ENCODE measurements around the gene HOOK1.

The HOOK1 gene

DNA sequence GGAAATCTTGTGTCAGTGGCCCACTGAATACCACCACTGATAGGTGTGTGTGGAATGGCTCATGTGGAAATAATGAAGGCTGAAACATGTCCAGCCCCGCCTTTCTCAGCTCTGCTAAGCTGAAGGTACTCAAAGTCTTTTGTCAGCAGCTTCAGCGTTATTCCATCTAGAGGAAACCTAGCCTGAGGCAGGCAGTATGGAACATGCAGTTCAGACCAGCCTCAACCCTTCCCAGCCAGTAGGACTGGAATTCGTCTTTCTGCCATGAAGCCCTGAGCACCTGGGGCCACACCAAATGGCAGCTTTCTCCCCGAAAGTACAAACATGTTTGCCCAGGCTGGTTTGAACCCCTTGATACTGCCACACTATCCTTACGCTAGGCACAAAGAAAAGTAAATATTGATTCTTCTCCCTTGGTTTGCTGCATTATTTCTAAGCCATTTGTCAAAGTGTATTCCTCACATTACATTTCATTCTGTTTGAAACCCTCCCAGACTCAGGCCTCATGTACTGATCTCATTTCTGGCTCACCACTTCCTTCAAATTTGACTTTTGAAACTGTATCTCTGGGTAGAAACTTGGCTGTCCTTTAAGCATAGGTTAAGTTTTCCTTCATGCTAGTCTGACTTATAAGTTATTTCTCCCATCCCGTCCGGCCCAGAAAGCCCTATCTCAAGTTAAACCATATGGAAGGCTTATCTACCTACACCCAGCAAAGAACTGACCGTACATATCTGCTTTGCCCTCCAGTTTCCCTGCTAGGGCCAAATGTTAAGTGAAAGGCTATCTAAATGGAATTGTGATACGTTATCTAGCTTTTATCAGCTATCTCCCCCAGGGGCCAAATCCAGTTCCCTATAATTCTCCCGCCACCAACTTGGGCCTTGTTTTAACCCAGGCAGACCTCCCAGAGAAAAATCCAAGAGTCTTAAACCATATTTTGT is 45.7 kb upstream of the HOOK1 start:
- TF ChIP-seq, protein P1, sequence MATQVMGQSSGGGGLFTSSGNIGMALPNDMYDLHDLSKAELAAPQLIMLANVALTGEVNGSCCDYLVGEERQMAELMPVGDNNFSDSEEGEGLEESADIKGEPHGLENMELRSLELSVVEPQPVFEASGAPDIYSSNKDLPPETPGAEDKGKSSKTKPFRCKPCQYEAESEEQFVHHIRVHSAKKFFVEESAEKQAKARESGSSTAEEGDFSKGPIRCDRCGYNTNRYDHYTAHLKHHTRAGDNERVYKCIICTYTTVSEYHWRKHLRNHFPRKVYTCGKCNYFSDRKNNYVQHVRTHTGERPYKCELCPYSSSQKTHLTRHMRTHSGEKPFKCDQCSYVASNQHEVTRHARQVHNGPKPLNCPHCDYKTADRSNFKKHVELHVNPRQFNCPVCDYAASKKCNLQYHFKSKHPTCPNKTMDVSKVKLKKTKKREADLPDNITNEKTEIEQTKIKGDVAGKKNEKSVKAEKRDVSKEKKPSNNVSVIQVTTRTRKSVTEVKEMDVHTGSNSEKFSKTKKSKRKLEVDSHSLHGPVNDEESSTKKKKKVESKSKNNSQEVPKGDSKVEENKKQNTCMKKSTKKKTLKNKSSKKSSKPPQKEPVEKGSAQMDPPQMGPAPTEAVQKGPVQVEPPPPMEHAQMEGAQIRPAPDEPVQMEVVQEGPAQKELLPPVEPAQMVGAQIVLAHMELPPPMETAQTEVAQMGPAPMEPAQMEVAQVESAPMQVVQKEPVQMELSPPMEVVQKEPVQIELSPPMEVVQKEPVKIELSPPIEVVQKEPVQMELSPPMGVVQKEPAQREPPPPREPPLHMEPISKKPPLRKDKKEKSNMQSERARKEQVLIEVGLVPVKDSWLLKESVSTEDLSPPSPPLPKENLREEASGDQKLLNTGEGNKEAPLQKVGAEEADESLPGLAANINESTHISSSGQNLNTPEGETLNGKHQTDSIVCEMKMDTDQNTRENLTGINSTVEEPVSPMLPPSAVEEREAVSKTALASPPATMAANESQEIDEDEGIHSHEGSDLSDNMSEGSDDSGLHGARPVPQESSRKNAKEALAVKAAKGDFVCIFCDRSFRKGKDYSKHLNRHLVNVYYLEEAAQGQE (IDR thresholded peaks at IDR 0.05; ENCODE audit: insufficient read depth in 1 of 2, low read depth in 2 of 2, low read length in 2 of 2), result no peak
- TF ChIP-seq FOXP2 (optimal IDR thresholded peaks at IDR 0.05; ENCODE audit: borderline replicate concordance, extremely low read depth, extremely low read length, insufficient read depth) (no peak), POLR2AphosphoS5 (IDR thresholded peaks at IDR 0.05; ENCODE audit: low read depth, low read length) (no peak), TAF1 (IDR thresholded peaks at IDR 0.05; ENCODE audit: borderline replicate concordance, insufficient read depth, low read length) (no peak), SIN3A (IDR thresholded peaks at IDR 0.05; ENCODE audit: borderline replicate concordance, insufficient read depth, low read length) (no peak)

GRCh38 chr1:59769736-59770095 is 45.0 kb upstream of the HOOK1 start:
- no peak for TF ChIP-seq POLR2AphosphoS5 (IDR thresholded peaks at IDR 0.05; ENCODE audit: low read depth, low read length)
- TF ChIP-seq SIN3A (IDR thresholded peaks at IDR 0.05; ENCODE audit: borderline replicate concordance, insufficient read depth, low read length), result no peak
- TF ChIP-seq, protein P1 (IDR thresholded peaks at IDR 0.05; ENCODE audit: insufficient read depth in 1 of 2, low read depth in 2 of 2, low read length in 2 of 2), result no peak
- TF ChIP-seq TAF1 (IDR thresholded peaks at IDR 0.05; ENCODE audit: borderline replicate concordance, insufficient read depth, low read length), result no peak
- no peak for TF ChIP-seq FOXP2 (optimal IDR thresholded peaks at IDR 0.05; ENCODE audit: borderline replicate concordance, extremely low read depth, extremely low read length, insufficient read depth)

- TF ChIP-seq FOXP2 (optimal IDR thresholded peaks at IDR 0.05; ENCODE audit: borderline replicate concordance, extremely low read depth, extremely low read length, insufficient read depth), result no peak
- no peak for TF ChIP-seq POLR2AphosphoS5 (IDR thresholded peaks at IDR 0.05; ENCODE audit: low read depth, low read length)
- no peak for TF ChIP-seq SIN3A (IDR thresholded peaks at IDR 0.05; ENCODE audit: borderline replicate concordance, insufficient read depth, low read length)
- TF ChIP-seq, protein P1 (IDR thresholded peaks at IDR 0.05; ENCODE audit: insufficient read depth in 1 of 2, low read depth in 2 of 2, low read length in 2 of 2), result no peak
- TF ChIP-seq TAF1 (IDR thresholded peaks at IDR 0.05; ENCODE audit: borderline replicate concordance, insufficient read depth, low read length), result no peak
These were observed 43.4 kb upstream of the HOOK1 start for GRCh38 chr1:59771361-59771760.

DNA sequence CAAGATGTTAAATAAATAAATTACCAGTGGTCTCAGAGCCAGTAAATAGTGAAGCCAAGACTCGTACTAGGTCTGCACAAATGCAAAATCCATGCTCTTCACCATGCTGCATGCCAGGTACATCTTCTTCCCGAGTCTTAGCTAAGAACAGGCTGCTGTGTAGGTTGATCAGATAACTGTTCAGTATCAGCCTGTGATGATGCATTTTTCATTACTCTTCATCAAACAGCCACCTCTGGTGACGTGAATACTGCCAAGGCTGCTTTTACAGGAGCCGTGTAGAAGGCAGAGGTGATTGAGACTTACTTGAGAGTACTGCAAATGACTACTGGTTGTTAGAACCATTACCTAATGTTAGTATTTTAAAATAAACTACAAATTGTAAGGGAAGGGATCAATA is 39.3 kb upstream of the HOOK1 start:
- TF ChIP-seq POLR2AphosphoS5 (IDR thresholded peaks at IDR 0.05; ENCODE audit: low read depth, low read length), result no peak

- TF ChIP-seq, protein P1 (IDR thresholded peaks at IDR 0.05; ENCODE audit: insufficient read depth in 1 of 2, low read depth in 2 of 2, low read length in 2 of 2), result no peak
- TF ChIP-seq POLR2AphosphoS5 (IDR thresholded peaks at IDR 0.05; ENCODE audit: low read depth, low read length), result no peak
- no peak for TF ChIP-seq TAF1 (IDR thresholded peaks at IDR 0.05; ENCODE audit: borderline replicate concordance, insufficient read depth, low read length)
- no peak for TF ChIP-seq FOXP2 (optimal IDR thresholded peaks at IDR 0.05; ENCODE audit: borderline replicate concordance, extremely low read depth, extremely low read length, insufficient read depth)
- no peak for TF ChIP-seq SIN3A (IDR thresholded peaks at IDR 0.05; ENCODE audit: borderline replicate concordance, insufficient read depth, low read length)
These were observed 37.5 kb upstream of the HOOK1 start for GRCh38 chr1:59776960-59777852.

Data from PFSK-1 (cell line).